HG02642 (cell line): ENCODE data around the gene DOHH.
"Not testable (repeated sequence)": the region's sequence is repeated elsewhere in the genome, so short reads cannot be mapped to it uniquely, and the experiment has no call there.

ENCODE experiments used
- ATAC-seq: cut with Tn5 transposase; IDR thresholded peaks from one replicate; pipeline ENCODE4 v1.9.1; 2021; ENCODE audit warnings: mild to moderate bottlenecking; ENCODE audit not compliant: unreplicated experiment, poor library complexity

The DOHH gene

DNA sequence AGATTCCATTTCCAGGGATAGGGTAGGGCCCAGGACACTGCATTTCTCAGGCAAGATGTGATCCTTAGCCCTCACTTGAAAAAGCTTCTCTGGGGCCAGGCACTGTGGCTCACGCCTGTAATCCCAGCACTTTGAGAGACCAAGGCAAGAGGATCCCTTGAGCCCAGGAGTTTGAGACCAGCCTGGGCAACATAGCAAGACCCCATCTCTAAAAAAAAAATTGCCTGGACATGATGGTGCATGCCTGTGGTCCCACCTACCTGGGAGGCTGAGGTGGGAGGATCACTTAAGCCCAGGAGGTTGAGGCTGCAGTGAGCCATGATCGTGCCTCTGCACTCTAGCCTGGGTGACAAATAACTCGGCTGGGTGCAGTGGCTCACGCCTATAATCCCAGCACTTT lies 53.8 kb downstream of the DOHH start:
- ATAC-seq, result not testable (repeated sequence)

- no peak for ATAC-seq
Measured at GRCh38 chr19:3444695-3445234, 55.7 kb downstream of the DOHH start.

GRCh38 chr19:3443840-3444694 lies 56.4 kb downstream of the DOHH start:
- no peak for ATAC-seq

- no peak for ATAC-seq
Measured at GRCh38 chr19:3442487-3443071, 57.9 kb downstream of the DOHH start.

GRCh38 chr19:3441986-3442329 lies 58.5 kb downstream of the DOHH start:
- ATAC-seq, result no peak

DNA sequence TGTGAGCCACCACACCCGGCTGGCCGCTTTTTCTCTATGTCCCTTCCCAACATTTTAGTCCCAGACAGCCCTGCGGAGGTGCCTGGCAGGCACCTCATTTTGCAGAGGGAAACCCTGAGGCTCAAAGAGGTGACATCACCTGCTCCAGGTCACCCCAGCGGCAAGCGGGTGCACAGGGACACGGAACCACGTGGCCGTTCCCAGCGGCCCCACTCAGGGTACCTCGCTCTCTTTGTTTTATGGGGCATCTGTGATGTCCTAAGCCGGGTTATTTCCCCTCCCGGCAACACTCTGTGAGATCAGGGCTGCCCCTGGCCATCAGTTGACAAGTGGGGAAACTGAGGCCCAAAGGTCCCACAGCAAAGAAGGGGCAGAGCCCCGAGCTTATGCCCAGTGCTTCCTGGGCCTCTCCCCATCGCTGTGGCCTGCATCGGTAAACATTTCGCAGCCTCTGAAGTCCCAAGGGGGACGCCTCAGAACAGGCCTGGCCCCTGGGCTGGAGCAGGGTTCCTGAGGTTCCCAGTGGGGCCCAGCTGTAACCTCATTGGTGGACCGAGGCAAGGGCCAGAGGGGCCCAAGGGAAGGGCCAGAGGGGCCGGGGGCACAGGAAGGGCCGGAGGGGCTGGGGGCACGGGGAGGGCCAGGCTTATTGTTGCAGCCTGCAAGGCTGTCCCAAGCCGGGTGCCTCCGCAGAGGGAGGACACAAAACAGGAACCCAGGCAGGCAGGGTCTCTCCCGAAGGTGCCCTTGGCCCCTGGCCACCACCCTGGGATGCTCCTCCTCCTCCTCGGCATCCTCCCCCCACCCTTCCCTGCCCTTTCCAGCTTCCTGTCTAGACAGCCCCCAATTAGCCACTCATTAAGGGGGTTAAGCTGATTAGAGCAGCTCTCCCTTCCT lies 59.1 kb downstream of the DOHH start:
- no peak for ATAC-seq
